ENCODE measurements around the gene IFITM1. TPM values are rescaled to one million over a fixed set of nuclear protein-coding genes. Genes with fewer than 3 reads are reported as not detected.
A peak's percentile ranks its signal among the peaks of the same experiment; 100 is the strongest.

Gene IFITM1
- total and polyA plus RNA-seq, 9 of the 15 experiments (the other 6 are each of a cell fraction or from before 2014, with no cell fraction given), result 691 to 5,579 (median 974) TPM

DNA sequence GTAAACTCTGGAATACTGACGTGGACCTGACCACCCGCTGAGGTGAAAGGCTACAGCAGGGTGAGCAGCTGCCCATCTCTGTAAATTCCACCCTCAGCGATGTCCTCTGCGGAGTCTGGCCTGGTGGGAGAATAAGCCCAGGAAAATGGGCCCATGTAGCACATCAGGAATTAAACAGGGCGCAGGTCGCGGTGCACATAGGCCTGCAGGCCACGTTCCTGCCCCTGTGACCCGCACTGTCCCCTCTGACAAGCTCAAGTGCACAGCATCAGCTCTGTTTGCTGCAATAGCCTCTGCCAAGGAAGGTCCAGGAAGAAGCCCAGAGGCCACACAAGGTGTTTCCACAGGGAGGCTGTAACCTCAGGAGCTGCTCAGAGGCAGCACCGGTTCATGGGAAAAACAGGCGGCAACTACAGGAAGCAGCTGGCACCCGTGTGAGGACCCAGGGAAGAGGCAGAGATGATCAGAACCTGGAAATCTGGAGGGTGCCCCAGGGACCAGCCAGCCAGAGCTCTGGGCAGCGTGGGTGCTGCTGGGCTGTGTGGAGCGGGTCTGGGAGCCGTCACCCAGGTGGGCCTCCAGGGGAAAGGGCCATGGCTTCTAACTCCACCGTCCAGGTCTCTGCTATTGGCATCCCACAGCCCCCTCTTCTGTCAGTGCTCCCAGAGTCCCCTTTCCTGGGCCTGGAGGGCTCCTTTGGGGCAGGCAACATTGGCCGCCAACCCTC is 7.0 kb upstream of the IFITM1 start:
- Histone ChIP-seq H3K9me1 (ENCODE audit: control insufficient read depth, insufficient read depth, low read length) (no peaks in the 10 kb centered on the region), H4K20me1 (replicated peaks; ENCODE audit: control insufficient read depth, insufficient read depth, low read length) (no peaks in the 10 kb centered on the region), H3K79me2 (ENCODE audit: control insufficient read depth, insufficient read depth, low read length) (peaks cover 23% of the 10 kb centered on the region), H3K9me3 (replicated peaks; ENCODE audit: control insufficient read depth, insufficient read depth, low read depth, low read length) (no peaks in the 10 kb centered on the region; the same call in 1 of the 2 replicates), H3K27me3 (ENCODE audit: control insufficient read depth in 2 of 2, insufficient read depth in 2 of 2, low read length in 2 of 2) (no peaks in the 10 kb centered on the region), H3K4me3 (no peak overlapping the region), H3K9ac (ENCODE audit: insufficient read depth in 1 of 2, low read depth in 2 of 2, low read length in 2 of 2) (peak overlapping the region in 1 of 2 experiments; percentile 78; a peak in 2 of 4 replicates), H3K36me3 (ENCODE audit: control insufficient read depth, insufficient read depth, low read length) (0 out of 3 replicates have a peak, but pooled peaks cover 3% of the 10 kb centered on the region), H3K27ac (ENCODE audit: extremely low read depth, low read depth, low read length) (no peak overlapping the region), H3K4me1 (replicated peaks in 1 of 2; ENCODE audit: control insufficient read depth in 2 of 2, insufficient read depth in 2 of 2, low read length in 2 of 2) (peaks cover 20 to 40% of the 10 kb centered on the region in 2 experiments), H3K4me2 (ENCODE audit: insufficient read depth, low read length) (no peak overlapping the region), H2AFZ (ENCODE audit: low read depth, low read length) (0 out of 2 replicates have a peak overlapping the region, but pooled peaks have one; percentile 12)
- POLR2A ChIA-PET, result interaction anchor here (0.6 to 2.1 kb wide), 5 partner anchors 10 to 199 kb away, joined by 3 to 10 read pairs (median 4); partner anchors contain the start of genes BET1L and RIC8A
- ATAC-seq, result no peak
- no TSS peak for BruUV-seq (replicated peaks)
- WGBS (ENCODE audit: insufficient coverage, low coverage, missing lambda C conversion rate), result 91% methylated on average over 17 of the region's 17 CpGs
- CTCF ChIA-PET (ENCODE audit: low intra/inter-chr PET ratio), result no interaction called here
- no peak for DNase-seq (ENCODE audit: extremely low read depth in 1 of 4, low spot score in 3 of 4)
- in situ Hi-C loops (cut with MboI) (no loop called here), intact Hi-C loops (cut with micrococcal nuclease) (no loop called here)
- no peak for FAIRE-seq
- TF ChIP-seq FOXA3 (CRISPR knock-in tag; conservative IDR thresholded peaks at IDR 0.05 in 1 of 2, IDR thresholded peaks at IDR 0.05 in 1 of 2), result 0 out of 4 replicates have a peak, but pooled peaks of 1 of the 2 experiments have one; percentile 48
- TF ChIP-seq CXXC5 (CRISPR knock-in tag; IDR thresholded peaks at IDR 0.05), result no peak
- TF ChIP-seq, protein P1, sequence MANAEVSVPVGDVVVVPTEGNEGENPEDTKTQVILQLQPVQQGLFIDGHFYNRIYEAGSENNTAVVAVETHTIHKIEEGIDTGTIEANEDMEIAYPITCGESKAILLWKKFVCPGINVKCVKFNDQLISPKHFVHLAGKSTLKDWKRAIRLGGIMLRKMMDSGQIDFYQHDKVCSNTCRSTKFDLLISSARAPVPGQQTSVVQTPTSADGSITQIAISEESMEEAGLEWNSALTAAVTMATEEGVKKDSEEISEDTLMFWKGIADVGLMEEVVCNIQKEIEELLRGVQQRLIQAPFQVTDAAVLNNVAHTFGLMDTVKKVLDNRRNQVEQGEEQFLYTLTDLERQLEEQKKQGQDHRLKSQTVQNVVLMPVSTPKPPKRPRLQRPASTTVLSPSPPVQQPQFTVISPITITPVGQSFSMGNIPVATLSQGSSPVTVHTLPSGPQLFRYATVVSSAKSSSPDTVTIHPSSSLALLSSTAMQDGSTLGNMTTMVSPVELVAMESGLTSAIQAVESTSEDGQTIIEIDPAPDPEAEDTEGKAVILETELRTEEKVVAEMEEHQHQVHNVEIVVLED (CRISPR knock-in tag; IDR thresholded peaks at IDR 0.05), result no peak

Data from K562 (cell line).